ENCODE measurements around the gene ZCCHC14. TPM values are rescaled to one million over a fixed set of nuclear protein-coding genes. Genes with fewer than 3 reads are reported as not detected.

Gene ZCCHC14
- total and polyA plus RNA-seq, 2 experiments from 2014 or later = 4.3 to 14.5 TPM

GRCh38 chr16:87534030-87534653 is 41.3 kb upstream of the ZCCHC14 start:
- no peak for TF ChIP-seq CTCF (IDR thresholded peaks at IDR 0.05; ENCODE audit: poor library complexity)
- TF ChIP-seq EZH2 (IDR thresholded peaks at IDR 0.05; ENCODE audit: borderline replicate concordance) = no peak
- no peak for TF ChIP-seq EZH2phosphoT487 (IDR thresholded peaks at IDR 0.05; ENCODE audit: low read depth, severe bottlenecking, unreplicated experiment)
- H4K20me1 ChIP-seq (ENCODE audit: insufficient read depth, poor library complexity, severe bottlenecking) = no peaks in the 10 kb centered on the region
- no peak for DNase-seq (ENCODE audit: low spot score)
- H3K79me2 ChIP-seq = no peaks in the 10 kb centered on the region
- no peak overlapping the region for H3K4me2 ChIP-seq
- no peaks in the 10 kb centered on the region for H3K4me1 ChIP-seq (ENCODE audit: insufficient read depth)
- H3K36me3 ChIP-seq (replicated peaks; ENCODE audit: insufficient read depth, low read depth) = no peaks in the 10 kb centered on the region
- no peaks in the 10 kb centered on the region for H3K9me3 ChIP-seq (ENCODE audit: low read depth)
- H2AFZ ChIP-seq = no peak overlapping the region
- H3K27ac ChIP-seq = no peak overlapping the region
- 83% methylated on average over 5 of the region's 5 CpGs for WGBS (ENCODE audit: low lambda C conversion rate, missing lambda C conversion rate)
- no peak overlapping the region for H3K4me3 ChIP-seq
- H3K27me3 ChIP-seq = no peaks in the 10 kb centered on the region
- H3K9me2 ChIP-seq (replicated peaks; ENCODE audit: insufficient read depth) = no peaks in the 10 kb centered on the region

- Histone ChIP-seq H4K20me1 (ENCODE audit: insufficient read depth, poor library complexity, severe bottlenecking) (no peaks in the 10 kb centered on the region), H3K9me3 (ENCODE audit: low read depth) (no peaks in the 10 kb centered on the region), H3K4me1 (ENCODE audit: insufficient read depth) (peaks cover 4% of the 10 kb centered on the region), H3K9me2 (replicated peaks; ENCODE audit: insufficient read depth) (no peaks in the 10 kb centered on the region), H3K27ac (no peak overlapping the region), H3K4me3 (no peak overlapping the region), H3K4me2 (no peak overlapping the region), H2AFZ (no peak overlapping the region), H3K79me2 (no peaks in the 10 kb centered on the region), H3K27me3 (no peaks in the 10 kb centered on the region), H3K36me3 (replicated peaks; ENCODE audit: insufficient read depth, low read depth) (no peaks in the 10 kb centered on the region)
- no peak for DNase-seq (ENCODE audit: low spot score)
- 33% methylated on average over 1 of the region's 1 CpG for WGBS (ENCODE audit: low lambda C conversion rate, missing lambda C conversion rate)
- no peak for TF ChIP-seq EZH2 (IDR thresholded peaks at IDR 0.05; ENCODE audit: borderline replicate concordance)
- TF ChIP-seq EZH2phosphoT487 (IDR thresholded peaks at IDR 0.05; ENCODE audit: low read depth, severe bottlenecking, unreplicated experiment) = no peak
- no peak for TF ChIP-seq CTCF (IDR thresholded peaks at IDR 0.05; ENCODE audit: poor library complexity)
Measured at GRCh38 chr16:87533061-87533460, 40.2 kb upstream of the ZCCHC14 start.

GRCh38 chr16:87531418-87531817 is 38.6 kb upstream of the ZCCHC14 start:
- no peaks in the 10 kb centered on the region for H3K36me3 ChIP-seq (replicated peaks; ENCODE audit: insufficient read depth, low read depth)
- no peak overlapping the region for H2AFZ ChIP-seq
- no peaks in the 10 kb centered on the region for H3K79me2 ChIP-seq
- H3K4me2 ChIP-seq = no peak overlapping the region
- no peaks in the 10 kb centered on the region for H3K9me3 ChIP-seq (ENCODE audit: low read depth)
- H3K27me3 ChIP-seq = no peaks in the 10 kb centered on the region
- no peak overlapping the region for H3K27ac ChIP-seq
- no peak for DNase-seq (ENCODE audit: low spot score)
- peaks cover 4% of the 10 kb centered on the region for H3K4me1 ChIP-seq (ENCODE audit: insufficient read depth)
- no peak for TF ChIP-seq CTCF (IDR thresholded peaks at IDR 0.05; ENCODE audit: poor library complexity)
- TF ChIP-seq EZH2phosphoT487 (IDR thresholded peaks at IDR 0.05; ENCODE audit: low read depth, severe bottlenecking, unreplicated experiment) = no peak
- H3K4me3 ChIP-seq = no peak overlapping the region
- 63% methylated on average over 3 of the region's 3 CpGs for WGBS (ENCODE audit: low lambda C conversion rate, missing lambda C conversion rate)
- H4K20me1 ChIP-seq (ENCODE audit: insufficient read depth, poor library complexity, severe bottlenecking) = no peaks in the 10 kb centered on the region
- H3K9me2 ChIP-seq (replicated peaks; ENCODE audit: insufficient read depth) = no peaks in the 10 kb centered on the region

Data from hepatocyte (in vitro differentiated cells).